Stimulated activated naive CD4-positive, alpha-beta T cell treated with Interleukin-2 at 50 U/mL for 16 hours (primary cell): ENCODE data around the gene KIAA0319L.
"Not testable (repeated sequence)": the region's sequence is repeated elsewhere in the genome, so short reads cannot be mapped to it uniquely, and the experiment has no call there.

Experiments
- DNase-seq: peaks from one replicate; lab custom pipeline; 2025; lab: John Stamatoyannopoulos, UW

Gene KIAA0319L

DNA sequence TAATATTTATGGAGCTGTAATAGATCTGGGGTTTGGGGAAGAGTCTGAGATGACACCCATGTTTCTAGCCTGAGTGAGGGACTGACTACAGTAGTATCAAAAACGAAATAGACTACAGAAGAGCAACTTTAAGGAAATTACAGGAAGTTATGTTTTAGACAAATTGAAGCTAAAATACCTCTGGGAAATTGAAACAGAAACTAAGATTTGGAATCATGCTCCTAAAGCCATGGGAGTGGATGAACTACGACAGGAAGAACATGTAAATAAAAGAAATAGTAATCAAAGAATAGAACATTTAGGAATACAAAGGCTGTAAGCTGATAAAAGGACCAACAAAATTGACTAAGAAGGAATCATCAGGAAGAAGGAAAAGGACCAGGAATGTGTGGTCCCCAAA, 68.9 kb downstream of the KIAA0319L start:
- no peak for DNase-seq

DNA sequence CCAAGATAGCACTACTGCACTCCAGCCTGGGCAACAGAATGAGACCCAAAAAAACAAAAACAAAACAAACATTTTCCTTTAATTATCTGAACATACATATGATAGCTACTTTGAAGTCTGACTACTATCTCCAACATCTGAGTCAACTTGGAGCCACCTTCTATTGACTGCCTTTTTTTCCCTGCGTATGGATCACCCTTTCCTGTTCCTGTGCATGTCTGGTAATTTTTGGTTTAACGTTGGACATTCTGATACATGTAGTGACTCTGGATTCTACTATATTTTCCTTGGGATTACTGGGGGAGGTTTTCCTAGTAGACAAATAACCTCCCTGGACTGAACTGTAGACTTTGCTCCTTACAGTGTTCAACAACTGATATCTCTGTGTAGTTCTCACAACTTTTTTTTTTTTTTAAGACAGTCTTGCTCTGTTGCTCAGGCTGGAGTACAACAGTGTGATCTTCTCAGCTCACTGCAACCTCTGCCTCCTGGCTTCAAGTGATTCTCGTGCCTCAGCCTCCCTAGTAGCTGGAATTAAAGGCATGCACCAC, 70.3 kb downstream of the KIAA0319L start:
- no peak for DNase-seq

DNA sequence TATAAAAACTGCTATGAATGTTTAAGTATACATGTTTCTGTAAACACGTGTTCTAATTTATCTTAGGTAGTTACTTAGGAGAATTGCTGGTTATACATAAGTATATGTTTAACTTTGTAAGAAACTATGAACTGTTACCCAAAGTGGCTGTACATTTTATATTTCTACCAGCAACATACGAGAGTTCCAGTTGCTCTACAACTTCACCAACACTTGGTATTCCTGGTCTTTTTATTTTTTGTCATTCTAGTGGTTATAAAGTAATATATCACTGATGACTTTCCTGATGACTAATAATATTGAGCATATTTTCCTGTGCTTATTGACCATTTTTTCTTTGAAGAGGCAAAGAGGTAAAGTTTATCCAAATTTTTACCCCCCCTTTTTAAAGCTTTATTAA, 76.0 kb downstream of the KIAA0319L start:
- no peak for DNase-seq

DNA sequence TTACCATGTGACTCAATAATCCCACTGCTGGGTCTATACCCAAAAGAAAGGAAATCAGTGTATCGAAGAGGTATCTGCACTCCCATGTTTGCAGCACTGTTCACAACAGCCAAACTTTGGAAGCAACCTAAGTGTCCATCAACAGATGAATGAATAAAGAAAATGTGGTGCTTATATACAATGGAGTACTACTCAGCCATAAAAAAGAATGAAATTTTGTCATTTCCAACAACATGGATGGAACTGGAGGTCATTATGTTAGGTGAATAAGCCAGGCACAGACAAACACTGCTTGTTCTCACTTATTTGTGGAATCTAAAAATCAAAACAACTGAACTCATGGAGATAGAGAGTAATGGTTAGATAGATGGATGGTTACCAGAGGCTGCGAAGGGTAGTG, 79.3 kb downstream of the KIAA0319L start:
- no peak for DNase-seq

DNA sequence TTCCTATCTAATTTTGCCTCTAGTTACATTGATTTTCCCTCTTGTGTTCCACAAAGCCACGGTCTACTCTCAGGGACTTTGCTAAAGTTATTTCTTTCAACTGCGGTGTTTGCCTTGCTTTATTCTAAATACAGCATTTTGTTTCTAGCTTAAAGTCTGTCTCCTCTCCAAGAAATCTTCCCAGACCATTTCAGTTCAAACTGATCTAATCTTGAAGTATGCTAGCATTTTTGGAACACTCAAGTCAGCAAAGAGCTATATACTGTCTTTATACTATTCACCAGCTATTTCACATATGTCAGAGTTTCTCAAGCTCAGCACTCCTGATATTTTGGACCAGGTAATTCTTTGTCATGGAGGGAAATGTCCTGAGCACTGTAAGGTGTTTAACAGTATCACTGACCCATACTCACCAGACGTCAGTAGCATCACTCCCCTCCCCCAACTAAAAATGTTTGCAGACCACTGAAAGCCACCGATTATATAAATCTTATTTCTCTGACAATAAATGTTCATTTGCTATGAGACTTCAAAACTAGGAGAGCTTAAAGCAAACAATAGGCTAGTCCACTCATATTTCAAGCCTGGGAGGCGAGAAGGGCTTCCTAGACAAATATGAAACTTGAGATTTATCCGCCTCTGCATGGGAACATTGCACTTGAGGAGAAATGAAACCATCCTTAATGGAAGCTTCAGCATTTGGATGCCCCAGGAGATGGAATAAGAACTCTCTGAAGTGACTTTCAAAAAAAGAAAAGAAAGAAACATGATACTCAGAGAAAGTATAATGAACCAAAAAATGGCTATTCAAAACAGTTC, 81.1 kb downstream of the KIAA0319L start:
- no peak for DNase-seq

DNA sequence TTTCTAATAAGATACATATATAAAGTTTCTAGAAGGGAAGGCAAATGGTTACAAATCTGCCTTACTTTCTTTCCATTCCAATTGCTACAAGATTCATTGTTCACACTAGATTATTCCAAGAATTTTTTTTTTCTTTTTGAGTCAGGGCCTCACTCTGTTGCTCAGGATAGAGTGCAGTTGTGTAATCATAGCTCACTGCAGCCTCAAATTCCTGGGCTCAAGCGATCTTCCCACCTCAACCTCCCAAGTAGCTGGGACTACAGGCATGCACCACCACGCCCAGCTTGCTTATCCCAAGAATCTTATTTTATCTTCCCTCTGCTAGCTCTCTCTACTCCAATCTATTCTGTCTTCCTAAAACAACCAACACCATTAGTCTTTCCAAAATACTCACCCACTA, 81.8 kb downstream of the KIAA0319L start:
- no peak for DNase-seq

DNA sequence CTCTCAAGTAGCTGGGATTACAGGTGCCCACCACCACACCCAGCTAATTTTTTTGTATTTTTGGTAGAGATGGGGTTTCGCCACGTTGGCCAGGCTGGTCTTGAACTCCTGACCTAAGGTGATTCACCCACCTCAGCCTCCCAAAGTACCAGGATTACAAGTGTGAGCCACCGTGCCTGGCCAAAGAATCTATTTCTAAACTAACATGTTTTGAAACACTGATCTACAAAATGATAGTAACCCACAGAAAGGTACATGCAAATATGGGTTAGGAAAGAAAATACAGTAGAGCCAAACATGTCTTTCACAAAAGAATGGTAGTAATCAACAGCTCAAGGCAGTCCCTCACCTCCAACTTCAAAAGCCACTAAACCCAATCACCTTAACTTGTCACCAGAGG, 84.0 kb downstream of the KIAA0319L start:
- DNase-seq = not testable (repeated sequence)

DNA sequence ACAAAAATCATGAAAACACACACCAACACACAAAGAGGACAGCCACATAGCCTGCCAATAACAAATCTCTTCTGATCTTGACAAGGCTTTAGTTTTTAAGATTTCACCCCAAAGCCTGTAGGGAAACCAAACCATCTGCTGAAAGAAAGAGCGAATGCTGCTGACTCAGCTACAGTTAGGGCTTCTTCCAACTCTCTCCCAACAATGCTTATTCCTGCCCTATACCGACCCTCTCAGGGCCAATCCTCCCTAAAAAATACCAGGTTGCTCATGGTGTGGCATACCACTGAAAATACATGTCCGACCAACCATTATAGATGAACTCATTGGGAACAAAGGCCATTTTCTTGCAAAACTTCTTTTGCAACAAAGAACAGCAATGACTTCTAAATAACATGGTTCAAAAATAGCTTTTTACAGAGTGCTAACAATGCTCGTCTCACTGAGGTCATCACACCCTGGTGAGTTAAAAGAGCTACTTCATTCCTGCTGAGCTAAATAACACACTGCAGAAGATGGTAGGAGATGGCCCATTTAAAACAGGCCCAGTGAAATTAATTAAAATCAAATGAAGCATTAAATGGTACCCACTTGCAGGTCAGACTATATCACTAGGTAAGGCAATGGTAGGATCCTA, 86.1 kb downstream of the KIAA0319L start:
- no peak for DNase-seq

DNA sequence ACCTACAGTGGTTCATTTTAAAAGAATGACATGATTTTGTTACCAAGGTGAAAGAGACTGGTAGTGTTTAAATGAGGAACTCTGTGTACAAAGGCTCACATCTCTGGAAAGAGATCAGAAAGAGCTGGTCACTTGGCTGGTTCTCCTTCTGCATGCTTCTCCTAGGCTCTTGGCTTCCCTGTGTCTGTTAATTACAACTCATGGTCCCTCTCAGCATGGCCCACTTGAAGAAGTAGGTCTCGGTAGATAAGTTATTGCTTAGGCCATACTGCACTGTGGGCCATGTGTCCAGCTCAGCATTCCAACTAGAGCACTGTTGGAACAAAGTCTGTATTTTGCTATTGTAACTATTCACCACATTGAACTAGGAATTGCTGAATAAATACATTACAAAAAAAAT, 91.1 kb downstream of the KIAA0319L start:
- no peak for DNase-seq

DNA sequence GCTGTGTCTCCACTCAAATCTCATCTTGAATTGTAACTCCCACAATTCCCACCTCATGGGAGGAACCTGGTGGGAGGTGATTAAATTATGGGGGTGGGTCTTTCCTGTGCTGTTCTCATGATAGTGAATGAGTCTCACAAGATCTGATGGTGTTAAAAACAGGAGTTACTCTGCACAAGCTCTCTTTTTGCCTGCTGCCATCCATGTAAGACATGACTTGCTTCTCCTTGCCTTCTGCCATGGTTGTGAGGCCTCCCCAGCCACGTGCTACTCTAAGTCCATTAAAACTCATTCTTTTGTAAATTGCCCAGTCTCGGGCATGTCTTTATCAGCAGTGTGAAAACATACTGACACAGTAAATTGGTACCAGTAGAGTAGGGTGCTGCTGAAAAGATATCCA, 93.5 kb downstream of the KIAA0319L start:
- not testable (repeated sequence) for DNase-seq

DNA sequence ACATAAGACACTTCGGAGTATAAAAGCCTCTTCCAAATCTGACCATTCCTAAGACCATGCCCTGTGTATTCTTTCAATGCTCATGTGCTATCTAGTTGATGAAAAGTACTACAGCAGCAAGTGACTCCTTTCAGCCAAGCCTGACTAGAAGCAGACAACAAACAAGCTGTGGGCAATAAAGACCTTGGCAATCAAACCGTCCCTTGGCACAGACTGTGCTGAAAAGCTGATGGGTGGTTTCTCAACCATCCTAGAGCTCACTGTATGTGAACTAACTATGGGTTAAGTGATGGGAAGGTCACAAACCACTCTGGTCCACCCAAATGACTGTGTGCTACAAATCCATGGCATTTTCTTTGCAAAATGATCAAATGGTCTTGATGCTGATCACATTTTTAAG, 94.0 kb downstream of the KIAA0319L start:
- DNase-seq = no peak

DNA sequence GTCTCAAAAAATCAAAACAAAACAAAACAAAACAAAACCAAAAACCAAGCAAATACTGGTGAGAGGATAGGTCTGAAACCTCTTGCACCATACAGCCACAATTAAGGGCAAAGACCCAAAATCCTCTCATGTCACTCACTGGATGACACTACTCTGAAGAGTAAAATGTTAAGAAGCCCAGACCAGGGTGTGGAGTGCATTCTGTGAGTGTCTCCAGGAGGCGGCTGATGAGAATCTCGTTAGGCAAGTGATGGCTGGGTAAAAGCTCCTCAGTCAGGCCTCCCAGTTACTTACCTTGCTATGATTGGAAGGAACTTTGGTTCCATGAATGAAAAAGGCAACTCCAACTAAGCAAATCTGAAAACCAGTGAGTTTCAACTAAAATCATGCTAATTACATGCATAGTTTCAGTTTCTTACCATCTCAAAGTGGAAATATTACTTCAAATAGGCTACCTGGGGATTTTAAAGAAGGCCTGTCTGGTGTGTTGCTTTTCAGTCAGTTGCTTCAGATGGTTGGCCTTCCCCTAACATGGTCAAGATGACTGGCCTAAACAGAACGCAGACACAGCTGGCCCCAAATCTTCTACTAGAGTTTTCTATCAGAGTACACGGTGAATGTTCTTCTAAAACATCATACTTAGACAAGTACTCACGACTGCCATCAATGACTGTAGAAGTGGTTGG, 95.1 kb downstream of the KIAA0319L start:
- DNase-seq = no peak

DNA sequence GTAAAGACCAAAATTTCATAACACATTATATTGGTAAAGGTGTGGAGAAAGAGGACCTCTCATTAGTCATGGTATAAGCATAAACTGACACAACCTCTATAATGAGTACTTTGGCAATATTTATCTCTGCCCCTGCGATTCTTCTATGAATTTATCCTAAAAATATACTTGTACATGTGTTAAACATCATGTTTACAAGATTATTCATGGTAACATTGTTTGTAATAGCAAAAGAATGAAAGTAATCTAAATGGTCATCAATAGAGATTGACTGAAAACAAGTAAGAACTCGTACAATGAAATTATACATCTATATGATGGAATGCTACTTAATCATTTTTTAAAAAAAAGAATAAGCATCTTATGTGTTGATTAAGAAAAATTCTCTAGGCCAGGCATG, 96.4 kb downstream of the KIAA0319L start:
- DNase-seq = no peak

DNA sequence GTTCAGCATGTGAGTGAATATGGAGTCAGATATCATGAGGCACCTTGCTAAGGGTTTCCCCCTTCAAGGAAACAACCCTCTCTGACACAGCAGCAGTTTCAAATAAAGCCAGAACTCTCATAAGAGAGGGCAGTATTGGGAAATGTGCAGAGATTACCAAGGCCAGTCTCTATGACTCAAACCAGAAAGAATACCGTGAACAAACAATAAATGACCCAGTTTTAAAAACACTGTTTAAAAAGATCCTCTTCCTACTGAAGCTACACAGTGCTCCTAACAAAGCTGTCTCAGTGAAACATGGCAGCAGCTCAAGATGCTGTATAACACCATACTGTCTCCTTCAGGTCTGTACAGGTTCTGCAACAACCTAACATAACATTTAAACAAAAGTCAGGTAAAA, 102.6 kb downstream of the KIAA0319L start:
- DNase-seq = no peak

DNA sequence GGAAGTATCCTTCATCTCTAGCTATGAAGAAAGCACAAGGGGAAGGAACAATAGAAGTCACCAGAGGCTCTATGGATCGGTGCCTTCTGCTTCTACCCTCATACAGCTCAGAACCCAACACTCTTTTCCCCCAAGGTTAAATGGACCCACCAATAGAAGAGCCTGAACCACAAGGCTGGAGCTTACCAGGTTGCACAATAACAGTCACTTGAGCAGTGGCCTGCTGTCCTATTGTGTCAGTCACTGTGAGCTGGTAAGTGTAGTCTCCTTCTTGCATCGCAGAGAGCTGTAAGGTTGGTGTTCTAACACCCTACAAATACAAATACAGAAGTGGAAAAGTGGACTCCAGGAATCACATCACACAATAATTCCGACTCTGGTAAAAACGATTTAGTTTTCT, 103.0 kb downstream of the KIAA0319L start:
- no peak for DNase-seq

DNA sequence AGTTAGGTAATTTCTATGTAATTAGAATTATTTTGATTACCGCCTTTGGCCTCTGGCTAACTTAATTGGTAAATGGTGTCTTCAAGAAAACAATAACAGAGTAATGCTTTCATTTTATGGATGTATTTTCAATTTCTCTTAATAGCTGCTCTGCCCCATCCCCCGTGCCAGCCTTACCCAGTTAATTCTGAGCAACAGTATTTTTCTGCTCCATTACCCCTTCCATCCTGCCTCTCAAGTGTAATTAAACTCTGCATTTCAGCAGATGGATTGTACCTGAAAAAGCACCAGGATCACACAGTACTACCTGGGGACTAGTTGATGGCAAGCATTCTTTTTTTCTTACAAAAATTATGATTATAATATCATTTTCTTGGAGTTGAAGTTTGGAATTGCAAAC, 104.2 kb downstream of the KIAA0319L start:
- DNase-seq = no peak

DNA sequence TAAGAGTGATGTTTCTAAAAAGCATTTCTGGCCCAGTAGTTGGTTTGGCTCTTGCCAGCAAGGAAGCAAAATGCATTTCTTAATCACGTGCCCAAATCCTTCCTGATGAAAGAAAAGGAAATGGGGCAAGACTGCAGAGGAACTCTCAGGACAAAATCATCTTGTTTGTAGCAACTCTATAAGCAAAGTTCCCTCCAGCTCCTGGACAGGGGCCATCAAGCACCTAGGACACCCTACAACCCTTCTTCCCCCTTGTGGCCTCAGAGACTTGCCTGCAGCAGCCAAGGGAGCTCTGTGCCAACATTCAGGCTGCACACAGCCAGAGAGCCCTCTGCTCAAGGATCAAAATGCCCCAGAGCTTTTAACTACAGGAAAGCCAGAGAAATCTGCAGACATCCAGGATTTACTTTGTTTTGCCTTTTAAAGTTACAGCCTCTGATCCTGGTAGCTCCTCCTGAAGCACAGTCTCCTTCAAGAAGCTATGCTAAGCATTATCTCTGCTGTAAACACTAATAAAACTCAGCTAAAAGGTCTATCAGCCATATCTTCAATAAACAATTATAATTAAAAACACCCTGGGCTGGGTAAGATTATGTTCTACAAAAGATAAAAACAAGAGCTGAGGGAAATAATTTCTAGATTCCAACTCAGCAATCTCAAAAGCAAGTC, 105.0 kb downstream of the KIAA0319L start:
- DNase-seq = no peak

DNA sequence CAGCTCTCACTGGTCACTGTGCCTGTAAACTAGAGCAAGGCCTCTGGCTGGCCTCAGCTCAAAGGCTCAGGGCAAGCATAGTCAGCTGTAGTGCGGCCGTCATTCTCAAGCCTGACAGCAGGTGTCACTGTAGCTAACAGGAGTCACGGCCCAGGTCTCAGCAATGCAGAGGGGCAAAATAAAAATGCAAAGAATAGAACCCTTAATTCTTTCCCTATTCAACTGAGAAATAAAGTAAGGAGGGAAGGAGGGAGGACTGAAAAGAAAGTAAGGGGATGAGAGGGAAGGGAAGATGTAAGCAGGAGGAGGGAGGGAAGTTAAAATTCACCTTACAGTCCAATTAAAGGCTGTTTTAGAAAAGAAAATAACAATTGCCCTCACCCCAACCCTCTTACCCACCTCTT, 106.1 kb downstream of the KIAA0319L start:
- peak; percentile 70 for DNase-seq

DNA sequence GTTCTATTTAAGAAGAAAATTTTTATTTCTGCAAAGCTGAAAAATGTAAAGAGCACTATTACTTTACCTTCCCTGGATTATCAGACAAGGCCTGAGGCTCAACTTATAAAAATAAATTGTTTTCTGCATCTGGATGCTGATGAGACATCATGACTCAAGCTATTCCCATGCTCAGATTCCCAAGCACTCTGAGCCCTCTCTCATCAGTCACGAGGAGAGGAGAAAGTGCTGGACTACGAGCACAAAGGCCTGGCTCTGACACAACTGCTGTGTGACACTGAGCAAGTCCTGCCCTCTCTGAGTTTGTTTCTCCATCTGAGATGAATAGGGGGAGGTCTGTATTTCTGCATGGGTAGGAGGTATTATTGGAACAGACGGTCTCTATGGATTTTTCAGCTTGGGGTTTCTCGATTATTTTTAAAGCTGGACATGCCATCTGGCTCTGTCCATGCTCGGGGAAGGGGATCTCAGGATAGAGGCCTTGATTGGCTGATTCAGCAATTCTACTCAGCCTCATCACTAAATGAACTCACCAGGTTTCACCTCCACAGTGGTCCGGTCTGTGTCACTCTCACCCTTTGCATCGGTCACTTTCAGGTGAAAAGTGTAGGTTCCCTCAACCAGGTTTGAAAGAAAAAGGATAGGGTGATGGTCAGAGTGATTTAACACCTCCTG, 107.7 kb downstream of the KIAA0319L start:
- DNase-seq = no peak

DNA sequence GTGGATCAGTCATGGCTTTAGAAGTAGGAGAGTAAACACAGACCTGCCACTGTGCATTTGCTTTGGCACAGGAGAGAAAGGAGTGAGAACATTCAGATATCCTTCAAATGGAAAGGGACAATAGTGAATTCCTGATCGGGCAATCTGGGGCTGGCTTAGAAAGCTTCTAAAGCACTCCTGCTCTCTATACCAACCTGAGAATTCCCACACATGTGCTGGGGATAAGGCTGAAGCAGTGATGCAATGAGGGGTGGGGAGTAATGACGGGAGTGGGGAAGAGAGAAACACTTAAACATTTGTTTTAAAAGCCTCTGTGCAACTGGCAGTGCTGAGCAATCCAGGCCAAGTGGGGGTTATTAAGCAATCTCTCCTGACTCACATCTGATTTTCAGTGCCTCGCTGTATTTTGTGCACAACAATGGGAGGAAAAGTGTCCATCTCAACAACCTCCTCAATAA, 108.8 kb downstream of the KIAA0319L start:
- no peak for DNase-seq

DNA sequence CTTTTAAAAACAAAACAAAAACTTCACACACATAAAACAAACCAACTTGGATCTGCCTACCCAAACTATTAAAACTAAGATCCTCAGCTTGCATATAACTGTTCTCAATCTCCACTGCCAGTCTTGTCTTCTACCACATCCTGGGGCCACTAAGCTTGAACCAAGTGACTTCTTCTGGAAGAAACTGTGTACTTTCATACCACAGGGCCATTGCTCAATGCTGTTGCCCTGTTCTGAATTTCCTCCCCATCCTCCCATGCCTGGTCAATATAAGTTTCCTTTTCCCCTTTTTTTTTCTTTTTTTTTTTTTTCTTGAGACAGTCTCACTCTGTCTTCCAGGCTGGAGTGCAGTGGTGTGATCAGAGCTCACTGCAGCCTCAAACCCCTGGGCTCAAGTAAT, 109.9 kb downstream of the KIAA0319L start:
- no peak for DNase-seq

DNA sequence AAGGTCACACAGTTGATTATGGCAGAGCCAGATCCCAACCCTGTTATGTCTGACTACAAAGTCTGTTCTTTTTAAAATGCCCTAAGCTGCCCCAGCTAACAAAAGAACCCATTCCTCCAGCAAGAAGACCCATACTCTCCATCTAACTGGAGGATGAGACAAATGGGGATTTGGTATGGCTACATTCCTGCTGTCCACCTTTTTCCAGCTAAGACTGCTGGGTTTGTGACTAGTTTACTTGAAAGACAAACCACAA, 112.8 kb downstream of the KIAA0319L start:
- no peak for DNase-seq
